Stomach (tissue), 9 donors: Measurements from ENCODE around the gene MPC1. TPM values are rescaled to one million over a fixed set of nuclear protein-coding genes. Genes with fewer than 3 reads are reported as not detected.

Source experiments
- DNase-seq, 2 donors: peaks; one replicate each; pipeline versions ENCODE4 v3.0.0 to v3.0.0-alpha.2; 2013 to 2019
- H3K27ac ChIP-seq, 5 donors: fragments of 200-600 bp in 4 of 5; sonication (generic) in 4 of 5; one replicate each; pipeline ENCODE4 v1.5.1; 2013 to 2019; ENCODE audit warnings: mild to moderate bottlenecking in 1 of 5, moderate library complexity in 1 of 5
- H3K27me3 ChIP-seq, 3 donors: fragments of 200-600 bp; sonication (generic); one replicate each; pipeline ENCODE4 v1.5.1; 2017 to 2019; ENCODE audit warnings: mixed run types in 1 of 3
- H3K36me3 ChIP-seq, 4 donors: fragments of 200-600 bp; sonication (generic); 1 replicate in 3 of 4; 2 replicates in 1 of 4; pipeline ENCODE4 v1.5.1; 2016 to 2019
- H3K4me1 ChIP-seq, 4 donors: fragments of 200-600 bp; sonication (generic); one replicate each; pipeline ENCODE4 v1.5.1; 2016 to 2019
- H3K4me3 ChIP-seq, 4 donors: fragments of 200-600 bp; sonication (generic) in 3 of 4; one replicate each; pipeline ENCODE4 v1.5.1; 2016 to 2019; ENCODE audit warnings: mild to moderate bottlenecking in 1 of 4
- H3K9me3 ChIP-seq, 4 donors: fragments of 200-600 bp; sonication (generic); one replicate each; pipeline ENCODE4 v1.5.1; 2016 to 2019
- CTCF ChIP-seq, 7 experiments: fragments of 450-650 bp in 4 of 7; fragments of 200-600 bp in 3 of 7; sonication (generic) in 3 of 7; IDR thresholded peaks; one replicate each; pipeline ENCODE4 v1.5.1; 2016 to 2019; ENCODE audit warnings: antibody characterized with exemption in 7 of 7, control low read depth in 2 of 7, mild to moderate bottlenecking in 1 of 7
- EP300 ChIP-seq: sonication (generic); formaldehyde crosslinking; IDR thresholded peaks from one replicate; pipeline ENCODE4 v1.6.1; 2017; ENCODE audit warnings: antibody characterized with exemption
- POLR2A ChIP-seq, 4 donors: fragments of 450-650 bp; IDR thresholded peaks; one replicate each; pipeline ENCODE4 v1.6.1; 2016; ENCODE audit warnings: antibody characterized with exemption in 4 of 4, control low read depth in 2 of 4, mild to moderate bottlenecking in 1 of 4, moderate library complexity in 1 of 4
- POLR2AphosphoS5 ChIP-seq, 3 donors: sonication (generic); formaldehyde crosslinking; IDR thresholded peaks; one replicate each; pipeline ENCODE4 v1.6.1; 2016; ENCODE audit warnings: antibody characterized with exemption in 3 of 3
- WGBS, 5 donors: extraction: QIAGEN DNeasy Blood & Tissue Kit in 3 of 5; methylation state at CpG; one replicate each; pipeline versions ENCODE4 v1.1.5 to v1.1.7; 2013 to 2018; 5-methylcytosine and 5-hydroxymethylcytosine counted together
- intact Hi-C: fragments of 100-400 bp; cut with DNase I; formaldehyde crosslinking; loops from one replicate; pipeline ENCODE4 v1.15.1; 2023; ENCODE audit warnings: low total_unique reads
- polyA plus RNA-seq, 3 donors: library from polyadenylated mRNA; stranded (reverse); fragments of 200-250 nt; gene quantifications; one replicate each; pipeline ENCODE4 v1.2.3, GENCODE V29; 2013
- total RNA-seq, 5 donors: library from RNA; depleted of rRNA; stranded (reverse); fragments of >200 nt; gene quantifications; one replicate each; pipeline versions ENCODE4 v1.1.0 to v1.2.3, GENCODE V29; 2014 to 2016
- donor health status: healthy with polysubstance abuse.
- donor health status: Bipolar disorder and iron deficiency.
- donor health status: healthy.

The MPC1 gene
- total and polyA plus RNA-seq, 8 donors = 48.4 to 188 (median 92.0) TPM

- WGBS, 5 donors = 95 to 99% (median 97%) methylated on average over 8 of the region's 8 CpGs
- H3K27me3 ChIP-seq = no peaks in the 10 kb centered on the region
- no peaks in the 10 kb centered on the region for H3K36me3 ChIP-seq
- TF ChIP-seq POLR2A (IDR thresholded peaks at IDR 0.05) (no peak), CTCF (IDR thresholded peaks at IDR 0.05) (no peak), EP300 (no peak), POLR2AphosphoS5 (IDR thresholded peaks at IDR 0.05) (no peak)
- intact Hi-C loops = no loop called here
- no peak overlapping the region for H3K27ac ChIP-seq
- peaks cover 22 to 38% (median 30%) of the 10 kb centered on the region in 4 donors for H3K4me1 ChIP-seq
- H3K9me3 ChIP-seq = no peaks in the 10 kb centered on the region
- H3K4me3 ChIP-seq = no peak overlapping the region
- no peak for DNase-seq
These were observed 38.5 kb downstream of the MPC1 start for GRCh38 chr6:166344240-166344639.

GRCh38 chr6:166343150-166343487 lies 39.6 kb downstream of the MPC1 start:
- 7 to 21% (median 15%) methylated on average over 3 of the region's 3 CpGs for WGBS, 5 donors
- H3K27ac ChIP-seq = peak overlapping the region; percentile 92 to 98 (median 95)

GRCh38 chr6:166342349-166343149 lies 40.2 kb downstream of the MPC1 start, which contains the start of gene SFT2D1:
Gene SFT2D1 (minus strand): TSS chr6:166342545. CDS start chr6:166342481, 64 bp downstream.
- intact Hi-C loops = no loop called here

More at GRCh38 chr6:166343150-166343487, 39.6 kb downstream of the MPC1 start:
- peak overlapping the region; percentile 77 to 98 (median 88) for H3K4me3 ChIP-seq
- no peak for TF ChIP-seq POLR2A (IDR thresholded peaks at IDR 0.05)
- no peak for TF ChIP-seq EP300
- TF ChIP-seq CTCF (IDR thresholded peaks at IDR 0.05) = no peak
- peaks cover 0 to 1% (median under 1%) of the 10 kb centered on the region in 4 donors for H3K36me3 ChIP-seq
- no peak for DNase-seq
- peaks cover 22 to 49% (median 40%) of the 10 kb centered on the region in 4 donors for H3K4me1 ChIP-seq
- no peaks in the 10 kb centered on the region for H3K27me3 ChIP-seq
- intact Hi-C loops = no loop called here
- no peaks in the 10 kb centered on the region for H3K9me3 ChIP-seq

GRCh38 chr6:166341977-166342348 lies 40.8 kb downstream of the MPC1 start:
- Histone ChIP-seq H3K9me3 (no peaks in the 10 kb centered on the region), H3K27ac (peak overlapping the region; percentile 92 to 98 (median 95)), H3K4me1 (peaks cover 22 to 56% (median 42%) of the 10 kb centered on the region in 4 donors), H3K27me3 (no peaks in the 10 kb centered on the region), H3K4me3 (peak overlapping the region; percentile 77 to 98 (median 88)), H3K36me3 (peaks cover 6 to 13% (median 11%) of the 10 kb centered on the region in 4 donors)
- TF ChIP-seq POLR2A (IDR thresholded peaks at IDR 0.05) = no peak
- TF ChIP-seq CTCF (IDR thresholded peaks at IDR 0.05) = no peak
- no peak for TF ChIP-seq EP300
- no peak for TF ChIP-seq POLR2AphosphoS5 (IDR thresholded peaks at IDR 0.05)
- intact Hi-C loops = no loop called here
- peak in 1 of 2 donors; percentile 57 for DNase-seq
- WGBS, 5 donors = 0% methylated on average over 15 to 16 of the region's 16 CpGs

More at GRCh38 chr6:166342349-166343149, 40.2 kb downstream of the MPC1 start, which contains the start of gene SFT2D1:
- Histone ChIP-seq H3K4me3 (peak within 1 kb of the TSS; percentile 77 to 98 (median 88)), H3K9me3 (no peaks in the 10 kb centered on the region), H3K27ac (peak within 1 kb of the TSS; percentile 92 to 98 (median 95)), H3K4me1 (peaks cover 22 to 55% (median 40%) of the 10 kb centered on the region in 4 donors), H3K27me3 (no peaks in the 10 kb centered on the region), H3K36me3 (peaks cover under 1 to 7% (median 5%) of the 10 kb centered on the region in 4 donors)
- WGBS, 5 donors = 0 to 3% (median 1%) methylated on average over 16 to 73 of the region's 73 CpGs
- DNase-seq = peak; percentile 91 to 97
- TF ChIP-seq CTCF (IDR thresholded peaks at IDR 0.05) (peak in 1 of 7 experiments; percentile 9), POLR2A (IDR thresholded peaks at IDR 0.05) (peak in 2 of 4 donors; percentile 64 to 78), POLR2AphosphoS5 (IDR thresholded peaks at IDR 0.05) (peak; percentile 89 to 99 (median 96)), EP300 (no peak)
